Mesenchymal stem cell (in vitro differentiated cells and primary cell): ENCODE data around the gene MYO1D.

Source experiments
- DNase-seq: peaks from one replicate; pipeline ENCODE4 v3.0.0-alpha.2; 2013
- H2AFZ ChIP-seq: one replicate; pipeline ENCODE4 v1.6.1; 2013; ENCODE audit warnings: low read depth, mild to moderate bottlenecking, control low read depth, inconsistent platforms, low read length, moderate library complexity
- H2AK5ac ChIP-seq: 2 replicates; pipeline ENCODE4 v1.6.1; 2013; ENCODE audit warnings: low read length, moderate library complexity, mild to moderate bottlenecking, inconsistent platforms; ENCODE audit not compliant: severe bottlenecking
- H2BK120ac ChIP-seq: one replicate; pipeline ENCODE4 v1.6.1; 2013; ENCODE audit warnings: low read depth, mild to moderate bottlenecking, inconsistent platforms, low read length, moderate library complexity
- H2BK12ac ChIP-seq, 2 experiments: one replicate each; pipeline ENCODE4 v1.6.1; 2013; ENCODE audit warnings: inconsistent platforms in 2 of 2, low read length in 2 of 2, mild to moderate bottlenecking in 2 of 2, moderate library complexity in 2 of 2, control low read depth in 1 of 2
- H2BK15ac ChIP-seq: one replicate; pipeline ENCODE4 v1.6.1; 2013; ENCODE audit warnings: mild to moderate bottlenecking, low read depth, inconsistent platforms; ENCODE audit not compliant: poor library complexity, severe bottlenecking
- H2BK5ac ChIP-seq: 2 replicates; pipeline ENCODE4 v1.6.1; 2013; ENCODE audit warnings: low read depth, mild to moderate bottlenecking, low read length, control low read depth, inconsistent platforms; ENCODE audit not compliant: poor library complexity, severe bottlenecking
- H3K14ac ChIP-seq, 2 experiments: one replicate each; pipeline ENCODE4 v1.6.1; 2013; ENCODE audit warnings: inconsistent platforms in 2 of 2, low read length in 2 of 2, control low read depth in 1 of 2, mild to moderate bottlenecking in 1 of 2, moderate library complexity in 1 of 2
- H3K18ac ChIP-seq, 2 experiments: one replicate each; pipeline ENCODE4 v1.6.1; 2013; ENCODE audit warnings: inconsistent platforms in 2 of 2, low read length in 2 of 2, control low read depth in 1 of 2, low read depth in 1 of 2, mild to moderate bottlenecking in 1 of 2
- H3K23ac ChIP-seq, 2 experiments: one replicate each; pipeline ENCODE4 v1.6.1; 2013; ENCODE audit warnings: inconsistent platforms in 2 of 2, low read length in 2 of 2, mild to moderate bottlenecking in 2 of 2, moderate library complexity in 2 of 2, control low read depth in 1 of 2
- H3K27ac ChIP-seq: 2 replicates; pipeline ENCODE4 v1.5.1; 2013; ENCODE audit warnings: mild to moderate bottlenecking, moderate library complexity, low read length, control low read depth, inconsistent platforms; ENCODE audit not compliant: poor library complexity, severe bottlenecking
- H3K27me3 ChIP-seq, 2 experiments: 2 replicates each; pipeline versions ENCODE4 v1.6.1 to v1.7.0; 2013; ENCODE audit warnings: low read length in 2 of 2, mild to moderate bottlenecking in 2 of 2, moderate library complexity in 2 of 2, control low read depth in 1 of 2, inconsistent platforms in 1 of 2; ENCODE audit not compliant: control insufficient read depth in 1 of 2, insufficient read depth in 1 of 2
- H3K36me3 ChIP-seq, 2 experiments: 2 replicates each; pipeline versions ENCODE4 v1.6.1 to v1.7.0; 2013; ENCODE audit warnings: low read length in 2 of 2, control low read depth in 1 of 2, inconsistent platforms in 1 of 2, low read depth in 1 of 2, mild to moderate bottlenecking in 1 of 2; ENCODE audit not compliant: insufficient read depth in 2 of 2, control insufficient read depth in 1 of 2
- H3K4ac ChIP-seq, 2 experiments: one replicate each; pipeline ENCODE4 v1.6.1; 2013; ENCODE audit warnings: inconsistent platforms in 2 of 2, low read length in 2 of 2, mild to moderate bottlenecking in 2 of 2, moderate library complexity in 2 of 2, control low read depth in 1 of 2, low read depth in 1 of 2
- H3K4me1 ChIP-seq: 2 replicates; pipeline ENCODE4 v1.6.1; 2013; ENCODE audit warnings: low read depth, low read length, control low read depth; ENCODE audit not compliant: control insufficient read depth, insufficient read depth
- H3K4me2 ChIP-seq: 2 replicates; pipeline ENCODE4 v1.6.1; 2013; ENCODE audit warnings: low read length, mild to moderate bottlenecking, inconsistent platforms; ENCODE audit not compliant: poor library complexity, severe bottlenecking
- H3K4me3 ChIP-seq, 2 experiments: 2 replicates each; pipeline versions ENCODE4 v1.5.1 to v1.7.0; 2013; ENCODE audit warnings: low read length in 2 of 2, mild to moderate bottlenecking in 2 of 2, control low read depth in 1 of 2, low read depth in 1 of 2; ENCODE audit not compliant: insufficient read depth in 1 of 2
- H3K79me1 ChIP-seq: replicated peaks from 2 replicates; pipeline ENCODE4 v1.6.1; 2013; ENCODE audit warnings: mild to moderate bottlenecking, control low read depth, low read length, inconsistent platforms; ENCODE audit not compliant: poor library complexity, severe bottlenecking
- H3K9ac ChIP-seq: 2 replicates; pipeline ENCODE4 v1.7.0; 2013; ENCODE audit warnings: mild to moderate bottlenecking, low read length, moderate library complexity
- H3K9me3 ChIP-seq: 2 replicates; pipeline ENCODE4 v1.7.0; 2013; ENCODE audit warnings: mild to moderate bottlenecking, low read length; ENCODE audit not compliant: control insufficient read depth
- H4K8ac ChIP-seq: one replicate; pipeline ENCODE4 v1.6.1; 2013; ENCODE audit warnings: inconsistent platforms, mild to moderate bottlenecking, low read length, moderate library complexity
- H4K91ac ChIP-seq: one replicate; pipeline ENCODE4 v1.6.1; 2013; ENCODE audit warnings: mild to moderate bottlenecking, low read length, inconsistent platforms
- WGBS: methylation state at CpG from one replicate; pipeline ENCODE4 v1.1.7; 2013; ENCODE audit warnings: mixed read lengths; 5-methylcytosine and 5-hydroxymethylcytosine counted together

MYO1D gene

GRCh38 chr17:32634167-32634566, 242.8 kb downstream of the MYO1D start:
- Histone ChIP-seq H4K8ac (no peak overlapping the region), H3K18ac (no peak overlapping the region), H3K4ac (no peak overlapping the region), H3K36me3 (peaks cover 0 to 26% of the 10 kb centered on the region in 2 experiments), H3K4me3 (no peak overlapping the region), H2BK120ac (no peak overlapping the region), H3K4me1 (no peaks in the 10 kb centered on the region), H3K27ac (no peak overlapping the region), H3K14ac (no peak overlapping the region), H3K79me1 (no peaks in the 10 kb centered on the region), H3K9me3 (no peaks in the 10 kb centered on the region), H2BK12ac (no peak overlapping the region), H3K23ac (no peak overlapping the region), H2BK15ac (no peak overlapping the region), H2AK5ac (no peak overlapping the region), H3K4me2 (no peak overlapping the region), H2AFZ (no peak overlapping the region), H3K9ac (no peak overlapping the region), H2BK5ac (no peak overlapping the region), H4K91ac (no peak overlapping the region), H3K27me3 (no peaks in the 10 kb centered on the region)
- no peak for DNase-seq
- WGBS: 80% methylated on average over 3 of the region's 3 CpGs

DNA sequence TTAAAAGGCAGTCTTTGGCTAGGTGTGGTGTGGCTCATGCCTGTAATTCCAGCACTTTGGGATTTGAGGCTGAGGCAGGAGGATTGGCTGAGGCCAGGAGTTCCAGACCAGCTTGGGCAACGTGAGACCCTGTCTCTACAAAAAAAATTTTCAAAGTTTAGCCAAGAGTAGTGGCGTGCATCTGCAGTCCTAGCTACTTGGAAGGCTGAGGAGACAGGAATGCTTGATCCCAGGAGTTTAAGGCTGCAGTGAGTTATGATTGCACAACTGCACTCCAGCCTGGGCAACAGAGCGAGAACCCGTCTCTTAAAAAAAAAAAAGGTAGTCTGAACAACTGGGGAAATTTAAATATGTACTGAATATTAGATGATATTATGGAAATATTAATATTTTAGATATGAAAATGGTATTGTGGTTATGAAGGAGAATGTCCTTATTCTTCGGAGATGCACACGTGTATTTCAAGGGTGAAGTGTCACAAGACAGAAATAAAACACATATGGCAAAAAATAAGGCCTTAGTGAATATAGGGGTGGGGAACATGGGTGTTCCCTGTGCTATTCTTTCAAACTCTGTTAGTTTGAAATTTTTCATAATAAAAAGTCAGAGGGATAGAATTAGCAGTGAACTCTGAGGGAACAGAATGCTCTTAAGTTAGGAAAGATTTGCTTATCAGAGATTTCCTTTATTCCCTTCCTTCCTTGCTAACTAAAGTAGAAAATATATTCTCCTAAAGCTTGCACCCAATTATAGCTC, 245.4 kb downstream of the MYO1D start:
- H2BK120ac ChIP-seq: no peak overlapping the region
- no peak overlapping the region for H4K8ac ChIP-seq
- H4K91ac ChIP-seq: no peak overlapping the region
- no peak overlapping the region for H2BK5ac ChIP-seq
- WGBS: 87% methylated on average over 6 of the region's 6 CpGs
- H3K27ac ChIP-seq: no peak overlapping the region
- no peak overlapping the region for H3K14ac ChIP-seq
- H3K23ac ChIP-seq: no peak overlapping the region
- H3K79me1 ChIP-seq: no peaks in the 10 kb centered on the region
- no peak overlapping the region for H2BK12ac ChIP-seq
- no peak overlapping the region for H3K9ac ChIP-seq
- no peak overlapping the region for H2AK5ac ChIP-seq
- H3K4me1 ChIP-seq: no peaks in the 10 kb centered on the region
- DNase-seq: no peak
- H3K4me2 ChIP-seq: no peak overlapping the region
- H3K4ac ChIP-seq: no peak overlapping the region
- peaks cover 0 to 7% of the 10 kb centered on the region in 2 experiments for H3K36me3 ChIP-seq
- H2AFZ ChIP-seq: no peak overlapping the region
- no peaks in the 10 kb centered on the region for H3K27me3 ChIP-seq
- no peak overlapping the region for H2BK15ac ChIP-seq
- no peaks in the 10 kb centered on the region for H3K9me3 ChIP-seq
- no peak overlapping the region for H3K4me3 ChIP-seq
- H3K18ac ChIP-seq: no peak overlapping the region

DNA sequence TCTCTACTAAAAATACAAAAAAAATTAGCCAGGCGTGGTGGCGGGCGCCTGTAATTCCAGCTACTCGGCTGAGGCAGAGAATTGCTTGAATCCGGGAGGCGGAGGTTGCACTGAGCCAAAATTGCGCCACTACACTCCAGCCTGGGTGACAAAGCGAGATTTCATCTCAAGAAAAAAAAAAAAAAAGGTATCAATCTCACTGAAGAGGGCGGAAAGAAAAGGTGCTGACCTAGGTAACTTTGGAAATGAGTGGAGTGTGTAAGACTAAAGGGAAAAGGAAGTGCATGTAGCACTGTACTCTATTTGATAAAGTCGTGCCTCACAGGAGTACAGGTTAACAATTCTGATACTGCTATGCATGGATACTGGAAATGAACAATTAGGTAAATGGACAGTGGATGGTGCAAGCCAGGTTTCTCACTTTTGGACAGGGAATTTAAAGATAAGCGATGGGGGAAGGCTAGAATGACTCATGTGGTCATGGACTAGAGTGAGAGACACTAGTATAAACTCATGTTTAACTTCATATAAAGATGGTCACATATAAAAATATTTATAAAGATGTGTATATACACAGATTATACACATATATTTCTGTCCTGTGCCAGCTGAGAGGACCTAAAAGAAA, 247.2 kb downstream of the MYO1D start:
- peaks cover 0 to 5% of the 10 kb centered on the region in 2 experiments for H3K36me3 ChIP-seq
- H2BK15ac ChIP-seq: no peak overlapping the region
- H3K4me1 ChIP-seq: no peaks in the 10 kb centered on the region
- H2AFZ ChIP-seq: no peak overlapping the region
- H3K14ac ChIP-seq: no peak overlapping the region
- no peak overlapping the region for H2AK5ac ChIP-seq
- DNase-seq: no peak
- H2BK120ac ChIP-seq: no peak overlapping the region
- no peak overlapping the region for H4K8ac ChIP-seq
- no peaks in the 10 kb centered on the region for H3K9me3 ChIP-seq
- H3K4ac ChIP-seq: no peak overlapping the region
- H3K79me1 ChIP-seq: no peaks in the 10 kb centered on the region
- no peak overlapping the region for H3K23ac ChIP-seq
- H4K91ac ChIP-seq: no peak overlapping the region
- no peak overlapping the region for H3K18ac ChIP-seq
- no peak overlapping the region for H3K27ac ChIP-seq
- no peak overlapping the region for H2BK12ac ChIP-seq
- no peaks in the 10 kb centered on the region for H3K27me3 ChIP-seq
- H3K4me3 ChIP-seq: no peak overlapping the region
- H3K9ac ChIP-seq: no peak overlapping the region
- no peak overlapping the region for H3K4me2 ChIP-seq
- H2BK5ac ChIP-seq: no peak overlapping the region
- WGBS: 88% methylated on average over 11 of the region's 11 CpGs

DNA sequence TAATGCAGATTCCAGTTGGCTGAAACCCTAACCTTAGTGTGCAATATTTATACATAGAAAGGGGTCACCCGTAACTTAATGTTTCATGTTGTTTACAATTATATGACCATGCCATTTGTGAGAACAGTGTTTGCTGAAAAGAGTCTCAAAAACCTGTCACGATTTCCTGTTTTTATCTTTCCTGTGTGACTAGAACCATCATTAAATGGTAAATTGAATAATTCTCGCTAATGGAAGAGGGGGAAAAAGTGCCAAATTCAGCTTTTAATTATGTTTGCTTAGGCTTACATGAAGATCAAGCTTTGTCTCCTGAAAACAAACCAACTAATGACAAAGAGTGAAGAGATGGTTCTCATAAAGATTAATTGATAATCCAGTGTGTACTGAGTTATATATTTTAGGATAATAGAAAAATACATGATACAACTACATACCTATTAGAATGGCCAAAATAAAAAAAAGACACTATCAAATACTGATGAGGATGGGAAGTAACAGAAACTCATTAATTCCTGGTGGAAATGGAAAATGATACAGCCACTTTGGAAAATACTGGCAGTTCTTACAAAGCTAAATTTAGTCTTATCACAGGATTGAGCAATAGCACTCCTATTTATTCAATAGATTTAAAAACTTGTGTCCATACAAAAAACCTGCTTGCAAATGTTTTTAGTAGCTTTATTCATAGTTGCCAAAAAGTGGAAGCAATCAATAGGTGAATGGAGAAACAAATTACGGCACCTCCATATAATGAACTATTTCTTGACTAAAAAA, 248.5 kb downstream of the MYO1D start:
- H2BK15ac ChIP-seq: no peak overlapping the region
- no peaks in the 10 kb centered on the region for H3K79me1 ChIP-seq
- H2AK5ac ChIP-seq: no peak overlapping the region
- H3K4me1 ChIP-seq: no peaks in the 10 kb centered on the region
- 91% methylated on average over 3 of the region's 4 CpGs for whole genome bisulfite sequencing
- H3K4me3 ChIP-seq: no peak overlapping the region
- H3K9ac ChIP-seq: no peak overlapping the region
- H3K23ac ChIP-seq: no peak overlapping the region
- no peak overlapping the region for H3K4ac ChIP-seq
- H4K91ac ChIP-seq: no peak overlapping the region
- peaks cover 0 to 5% of the 10 kb centered on the region in 2 experiments for H3K36me3 ChIP-seq
- no peak overlapping the region for H3K27ac ChIP-seq
- no peaks in the 10 kb centered on the region for H3K9me3 ChIP-seq
- H2BK12ac ChIP-seq: no peak overlapping the region
- no peak overlapping the region for H3K14ac ChIP-seq
- H4K8ac ChIP-seq: no peak overlapping the region
- no peak overlapping the region for H2BK5ac ChIP-seq
- H3K4me2 ChIP-seq: no peak overlapping the region
- no peak overlapping the region for H3K18ac ChIP-seq
- DNase-seq: no peak
- H3K27me3 ChIP-seq: no peaks in the 10 kb centered on the region
- H2AFZ ChIP-seq: no peak overlapping the region
- no peak overlapping the region for H2BK120ac ChIP-seq
